H1 (cell line): ENCODE results near the gene BAK1. TPM values are rescaled to one million over a fixed set of nuclear protein-coding genes. Genes with fewer than 3 reads are reported as not detected.

Experiments used
- BACH1 ChIP-seq: IDR thresholded peaks from 2 replicates; pipeline ENCODE4 v1.6.1; 2012; ENCODE audit warnings: low read length, improper control_type of control experiment
- EGR1 ChIP-seq: IDR thresholded peaks from 2 replicates; pipeline ENCODE4 v1.6.1; 2011; ENCODE audit warnings: low read depth, low read length, borderline replicate concordance
- MAX ChIP-seq: IDR thresholded peaks from 2 replicates; pipeline ENCODE4 v1.6.1; 2012; ENCODE audit warnings: inconsistent platforms
- POLR2A ChIP-seq, 2 experiments: IDR thresholded peaks; 1 replicate in 1 of 2; 2 replicates in 1 of 2; pipeline ENCODE4 v1.6.1; 2011; ENCODE audit warnings: low read depth in 2 of 2, low read length in 2 of 2, mild to moderate bottlenecking in 2 of 2; ENCODE audit errors: control extremely low read depth in 1 of 2
- SIRT6 ChIP-seq: IDR thresholded peaks from one replicate; pipeline ENCODE4 v1.7.1; 2012; ENCODE audit warnings: low read length, inconsistent platforms
- SP4 ChIP-seq: IDR thresholded peaks from 2 replicates; pipeline ENCODE4 v1.6.1; 2012; ENCODE audit warnings: low read length, inconsistent platforms
- polyA plus RNA-seq, 7 experiments: library from polyadenylated mRNA; depleted of rRNA in 3 of 7; stranded (reverse) in 5 of 7; unstranded in 2 of 7; fragments of >200 nt in 5 of 7; fragments of 200-250 nt in 2 of 7; gene quantifications; 1 replicate in 5 of 7; 2 replicates in 1 of 7; 4 replicates in 1 of 7; pipeline versions ENCODE4 v1.2.1 to v1.2.3, GENCODE V29; 2011 to 2013; ENCODE audit warnings: missing spikeins in 2 of 7, mixed read lengths in 2 of 7
- total RNA-seq: library from RNA; stranded (reverse); fragmentation: NEBNext Ultra II Directional; extraction: Animal tissue kit (Norgen Biotek cat#: 25700); gene quantifications from 2 replicates; pipeline ENCODE4 v1.2.1, GENCODE V29; 2021

Gene BAK1
- total and polyA plus RNA-seq, 2 of the 8 experiments (the other 6 are each of a cell fraction or from before 2014, with no cell fraction given): 43.3 to 43.4 TPM

GRCh38 chr6:33585403-33586107 is 5.5 kb upstream of the BAK1 start (continued):
- no peak for TF ChIP-seq SP4
- TF ChIP-seq BACH1: peak; percentile 65; the same call in 1 of the 2 replicates
- no peak for TF ChIP-seq POLR2A (IDR thresholded peaks at IDR 0.05; ENCODE audit: control extremely low read depth in 1 of 2, low read depth in 2 of 2, low read length in 2 of 2)
- peak; percentile 65; the same call in 1 of the 2 replicates for TF ChIP-seq EGR1
- peak; percentile 74 for TF ChIP-seq MAX
- no peak for TF ChIP-seq SIRT6
